Fibroblast of lung (primary cell): ENCODE data around the gene ADARB1. TPM values are rescaled to one million over a fixed set of nuclear protein-coding genes. Genes with fewer than 3 reads are reported as not detected.

Source experiments
- DNase-seq, 2 donors: peaks; one replicate each; pipeline versions ENCODE4 v3.0.0 to v3.0.0-alpha.2; 2010; ENCODE audit warnings: low read depth in 2 of 2
- H2AFZ ChIP-seq: 2 replicates; pipeline ENCODE4 v1.5.1; 2012; ENCODE audit warnings: low read length, control low read depth, inconsistent platforms
- H3K27ac ChIP-seq: 2 replicates; pipeline ENCODE4 v1.5.1; 2011; ENCODE audit warnings: low read length, control low read depth; ENCODE audit not compliant: insufficient read depth
- H3K27me3 ChIP-seq: 2 replicates; pipeline ENCODE4 v1.5.1; 2011; ENCODE audit warnings: mild to moderate bottlenecking, low read length; ENCODE audit not compliant: control insufficient read depth, insufficient read depth
- H3K36me3 ChIP-seq: 2 replicates; pipeline ENCODE4 v1.5.1; 2011; ENCODE audit warnings: low read length; ENCODE audit not compliant: control insufficient read depth, insufficient read depth
- H3K4me1 ChIP-seq: 2 replicates; pipeline ENCODE4 v1.5.1; 2011; ENCODE audit warnings: low read length; ENCODE audit not compliant: control insufficient read depth, insufficient read depth; ENCODE audit errors: extremely low read depth
- H3K4me2 ChIP-seq: 2 replicates; pipeline ENCODE4 v1.5.1; 2011; ENCODE audit warnings: low read length, control low read depth; ENCODE audit not compliant: insufficient read depth; ENCODE audit errors: extremely low read depth
- H3K4me3 ChIP-seq, 4 experiments: fragments of 200-600 bp in 1 of 4; sonication (generic) in 1 of 4; replicated peaks in 1 of 4; 2 replicates each; pipeline ENCODE4 v1.5.1; 2011 to 2016; ENCODE audit warnings: low read length in 4 of 4, low read depth in 3 of 4, mild to moderate bottlenecking in 3 of 4, control low read depth in 2 of 4, inconsistent platforms in 1 of 4, mixed read lengths in 1 of 4; ENCODE audit not compliant: insufficient read depth in 1 of 4; ENCODE audit errors: control extremely low read depth in 1 of 4
- H3K79me2 ChIP-seq: 2 replicates; pipeline ENCODE4 v1.5.1; 2012; ENCODE audit warnings: mild to moderate bottlenecking, low read length, inconsistent platforms; ENCODE audit not compliant: control insufficient read depth, insufficient read depth
- H3K9ac ChIP-seq: 2 replicates; pipeline ENCODE4 v1.5.1; 2011; ENCODE audit warnings: mild to moderate bottlenecking, low read length, control low read depth; ENCODE audit not compliant: insufficient read depth
- H3K9me3 ChIP-seq: 2 replicates; pipeline ENCODE4 v1.5.1; 2012; ENCODE audit warnings: low read depth, low read length; ENCODE audit not compliant: control insufficient read depth, insufficient read depth
- H4K20me1 ChIP-seq: 2 replicates; pipeline ENCODE4 v1.5.1; 2011; ENCODE audit warnings: low read length; ENCODE audit not compliant: control insufficient read depth, insufficient read depth; ENCODE audit errors: extremely low read depth
- EZH2 ChIP-seq: IDR thresholded peaks from 2 replicates; pipeline ENCODE4 v1.5.1; 2012; ENCODE audit warnings: low read length, control low read depth, mild to moderate bottlenecking; ENCODE audit errors: missing control alignments
- polyA plus RNA-seq, 2 donors: library from polyadenylated mRNA; depleted of rRNA in 1 of 2; stranded (reverse) in 1 of 2; unstranded in 1 of 2; fragments of >200 nt; gene quantifications; 2 replicates each; pipeline ENCODE4 v1.2.1, GENCODE V29; 2011 to 2012; ENCODE audit warnings: missing spikeins in 1 of 2
- total RNA-seq: library from RNA; depleted of rRNA; stranded (reverse); fragments of >200 nt; gene quantifications from 2 replicates; pipeline ENCODE4 v1.2.1, GENCODE V29; 2014
- TF ChIP-seq, protein P1 (sequence below), 2 donors: IDR thresholded peaks in 1 of 2; conservative IDR thresholded peaks in 1 of 2; 1 replicate in 1 of 2; 2 replicates in 1 of 2; pipeline ENCODE4 v1.5.1; 2011 to 2012; ENCODE audit warnings: low read length in 2 of 2, control low read depth in 1 of 2, inconsistent platforms in 1 of 2, low read depth in 1 of 2, mild to moderate bottlenecking in 1 of 2

Gene ADARB1
- total and polyA plus RNA-seq, 2 donors (not counting 1 experiment from before 2014, with no cell fraction given), result 20.2 to 25.3 TPM

DNA sequence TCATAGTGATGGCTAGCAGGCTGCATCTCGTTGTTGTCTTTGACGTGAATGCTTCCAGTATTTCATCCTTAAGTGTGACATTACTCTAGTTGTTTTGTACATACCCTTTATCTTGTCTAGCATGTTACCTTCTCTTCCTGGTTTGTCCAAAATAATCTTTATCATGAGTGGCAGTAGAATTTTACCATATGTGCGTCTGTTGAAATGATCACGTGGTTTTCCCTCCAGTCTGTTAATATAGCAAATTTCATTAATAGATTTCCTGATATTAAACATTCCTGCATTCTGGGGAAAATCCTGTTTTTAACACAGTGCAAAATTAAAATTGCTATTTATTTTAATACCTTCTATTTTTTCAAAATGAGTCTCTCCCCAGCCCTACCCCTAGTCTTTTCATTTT is 15.6 kb downstream of the ADARB1 start:
- H3K9ac ChIP-seq, result no peak overlapping the region
- no peaks in the 10 kb centered on the region for H3K4me1 ChIP-seq
- no peak for DNase-seq
- no peak for TF ChIP-seq EZH2
- TF ChIP-seq, protein P1, sequence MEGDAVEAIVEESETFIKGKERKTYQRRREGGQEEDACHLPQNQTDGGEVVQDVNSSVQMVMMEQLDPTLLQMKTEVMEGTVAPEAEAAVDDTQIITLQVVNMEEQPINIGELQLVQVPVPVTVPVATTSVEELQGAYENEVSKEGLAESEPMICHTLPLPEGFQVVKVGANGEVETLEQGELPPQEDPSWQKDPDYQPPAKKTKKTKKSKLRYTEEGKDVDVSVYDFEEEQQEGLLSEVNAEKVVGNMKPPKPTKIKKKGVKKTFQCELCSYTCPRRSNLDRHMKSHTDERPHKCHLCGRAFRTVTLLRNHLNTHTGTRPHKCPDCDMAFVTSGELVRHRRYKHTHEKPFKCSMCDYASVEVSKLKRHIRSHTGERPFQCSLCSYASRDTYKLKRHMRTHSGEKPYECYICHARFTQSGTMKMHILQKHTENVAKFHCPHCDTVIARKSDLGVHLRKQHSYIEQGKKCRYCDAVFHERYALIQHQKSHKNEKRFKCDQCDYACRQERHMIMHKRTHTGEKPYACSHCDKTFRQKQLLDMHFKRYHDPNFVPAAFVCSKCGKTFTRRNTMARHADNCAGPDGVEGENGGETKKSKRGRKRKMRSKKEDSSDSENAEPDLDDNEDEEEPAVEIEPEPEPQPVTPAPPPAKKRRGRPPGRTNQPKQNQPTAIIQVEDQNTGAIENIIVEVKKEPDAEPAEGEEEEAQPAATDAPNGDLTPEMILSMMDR (conservative IDR thresholded peaks at IDR 0.05 in 1 of 2, IDR thresholded peaks at IDR 0.05 in 1 of 2; ENCODE audit: low read depth in 1 of 2, low read length in 2 of 2), result no peak
- no peak overlapping the region for H3K27ac ChIP-seq
- no peak overlapping the region for H3K4me3 ChIP-seq
- no peaks in the 10 kb centered on the region for H4K20me1 ChIP-seq
- H3K4me2 ChIP-seq, result no peak overlapping the region
- H3K9me3 ChIP-seq, result no peaks in the 10 kb centered on the region
- H3K27me3 ChIP-seq, result no peaks in the 10 kb centered on the region
- no peak overlapping the region for H2AFZ ChIP-seq
- peaks cover 2% of the 10 kb centered on the region for H3K79me2 ChIP-seq
- no peaks in the 10 kb centered on the region for H3K36me3 ChIP-seq

DNA sequence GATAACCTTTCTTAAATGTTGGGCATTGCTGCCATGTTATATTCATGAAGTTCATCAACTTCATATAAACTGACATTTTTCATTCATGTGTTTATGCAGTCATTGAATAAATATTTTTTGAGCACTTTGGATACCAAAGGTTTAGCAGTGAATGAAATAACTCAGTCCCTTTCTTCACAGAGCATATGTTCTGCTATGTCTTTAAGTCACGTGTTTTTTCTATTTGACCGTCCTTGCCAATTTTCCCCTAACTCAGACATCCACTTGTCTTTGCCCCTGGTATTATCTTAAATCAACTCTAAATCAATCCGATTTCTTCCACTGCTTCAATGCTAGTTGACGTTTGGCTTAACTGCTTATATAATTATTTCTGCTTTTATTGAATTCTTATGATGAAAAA is 16.6 kb downstream of the ADARB1 start:
- H4K20me1 ChIP-seq, result no peaks in the 10 kb centered on the region
- H3K27ac ChIP-seq, result no peak overlapping the region
- no peaks in the 10 kb centered on the region for H3K27me3 ChIP-seq
- DNase-seq, result no peak
- H3K9me3 ChIP-seq, result no peaks in the 10 kb centered on the region
- H3K79me2 ChIP-seq, result peaks cover 2% of the 10 kb centered on the region
- TF ChIP-seq EZH2, result no peak
- TF ChIP-seq, protein P1 (conservative IDR thresholded peaks at IDR 0.05 in 1 of 2, IDR thresholded peaks at IDR 0.05 in 1 of 2; ENCODE audit: low read depth in 1 of 2, low read length in 2 of 2), result no peak
- no peak overlapping the region for H3K4me2 ChIP-seq
- no peak overlapping the region for H3K9ac ChIP-seq
- no peaks in the 10 kb centered on the region for H3K36me3 ChIP-seq
- no peak overlapping the region for H2AFZ ChIP-seq
- no peaks in the 10 kb centered on the region for H3K4me1 ChIP-seq
- no peak overlapping the region for H3K4me3 ChIP-seq

DNA sequence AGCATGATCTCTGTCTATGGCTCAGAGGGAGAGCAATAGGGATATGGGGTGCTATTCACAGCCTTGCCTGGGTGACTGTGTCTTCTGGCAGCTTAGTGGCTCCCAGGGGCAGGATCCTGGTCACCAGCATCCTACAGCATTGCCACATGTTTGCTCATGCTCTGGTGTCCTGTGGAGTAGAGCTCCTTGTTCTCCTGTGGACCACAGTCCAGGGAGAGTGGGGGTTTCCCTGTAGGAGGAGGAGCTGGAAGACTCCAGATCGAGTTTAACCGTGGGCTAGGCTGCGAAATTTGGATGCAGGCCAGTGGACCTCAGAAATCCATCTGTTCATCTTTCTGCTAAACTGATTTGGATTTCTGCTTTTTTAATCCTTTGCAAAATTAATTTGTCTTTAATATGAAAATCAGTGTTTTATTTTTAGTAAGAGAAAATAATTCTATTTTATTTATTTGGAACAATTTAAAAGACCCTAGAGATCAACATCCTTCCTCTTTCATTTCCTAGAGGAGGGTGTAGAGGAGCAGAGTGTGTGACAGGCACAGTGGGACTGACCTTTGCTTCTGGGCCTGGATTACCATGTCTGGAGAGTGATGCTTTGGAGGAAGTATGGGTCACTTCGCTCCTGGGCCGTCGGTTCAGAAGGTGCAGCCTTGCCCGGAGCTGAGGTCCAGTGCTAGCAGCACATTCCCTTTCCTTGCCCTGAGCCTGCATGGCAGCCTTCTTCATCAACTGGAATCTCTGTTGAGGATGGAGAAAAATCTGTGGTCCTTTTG is 17.4 kb downstream of the ADARB1 start:
- Histone ChIP-seq H3K36me3 (no peaks in the 10 kb centered on the region), H3K4me1 (no peaks in the 10 kb centered on the region), H4K20me1 (no peaks in the 10 kb centered on the region), H3K4me2 (no peak overlapping the region), H3K27me3 (no peaks in the 10 kb centered on the region), H3K9ac (no peak overlapping the region), H2AFZ (no peak overlapping the region), H3K27ac (no peak overlapping the region), H3K79me2 (peaks cover 2% of the 10 kb centered on the region), H3K4me3 (no peak overlapping the region), H3K9me3 (no peaks in the 10 kb centered on the region)
- DNase-seq, result no peak
- TF ChIP-seq EZH2, result no peak
- TF ChIP-seq, protein P1 (conservative IDR thresholded peaks at IDR 0.05 in 1 of 2, IDR thresholded peaks at IDR 0.05 in 1 of 2; ENCODE audit: low read depth in 1 of 2, low read length in 2 of 2), result no peak
